Panc1 (cell line): ENCODE data around the gene NYAP1. TPM values are rescaled to one million over a fixed set of nuclear protein-coding genes. Genes with fewer than 3 reads are reported as not detected.
"Not testable (repeated sequence)": the region's sequence is repeated elsewhere in the genome, so short reads cannot be mapped to it uniquely, and the experiment has no call there.

Source experiments
- ATAC-seq: fragments of 200-7000 bp; cut with Tn5 transposase; 2 replicates; pipeline ENCODE4 v1.9.1; 2020; ENCODE audit warnings: mild to moderate bottlenecking, moderate library complexity
- BruUV-seq: library from RNA; stranded (reverse); fragments of 400-500 nt; replicated peaks from 2 replicates; lab custom pipeline; 2021; lab: Mats Ljungman, UMichigan
- CTCF ChIA-PET: fragments of 300-600 bp; sonication (Branson Sonifier 250); formaldehyde crosslinking; loops from one replicate; lab custom pipeline; 2022; ENCODE audit warnings: antibody characterized with exemption; lab: Charles Lee
- POLR2A ChIA-PET: fragments of 300-600 bp; sonication (Branson Sonifier 250); formaldehyde crosslinking; loops from one replicate; lab custom pipeline; 2022; ENCODE audit warnings: antibody characterized with exemption; lab: Charles Lee
- DNase-seq: peaks from one replicate; pipeline ENCODE4 v3.0.0-alpha.2; 2010; ENCODE audit warnings: low read depth, low spot score
- H3K27ac ChIP-seq: 2 replicates; pipeline ENCODE4 v1.5.1; 2011; ENCODE audit warnings: mild to moderate bottlenecking, low read length, inconsistent platforms
- H3K27me3 ChIP-seq: fragments of 200-500 bp; sonication (Bioruptor generic); 2 replicates; pipeline ENCODE4 v1.6.0; 2014; ENCODE audit warnings: low read length, inconsistent platforms; ENCODE audit not compliant: control insufficient read depth, insufficient read depth
- H3K36me3 ChIP-seq: fragments of 200-500 bp; sonication (Bioruptor generic); 2 replicates; pipeline ENCODE4 v1.5.1; 2014; ENCODE audit warnings: inconsistent platforms, mild to moderate bottlenecking, low read length, moderate library complexity; ENCODE audit not compliant: control insufficient read depth, insufficient read depth
- H3K4me1 ChIP-seq: 2 replicates; pipeline ENCODE4 v1.5.1; 2011; ENCODE audit warnings: inconsistent platforms, mild to moderate bottlenecking, low read length, moderate library complexity; ENCODE audit not compliant: control insufficient read depth, insufficient read depth
- H3K4me3 ChIP-seq, 2 experiments: 2 replicates each; pipeline ENCODE4 v1.5.1; 2011 to 2012; ENCODE audit warnings: low read depth in 2 of 2, low read length in 2 of 2, mild to moderate bottlenecking in 2 of 2, inconsistent platforms in 1 of 2, moderate library complexity in 1 of 2
- H3K9me3 ChIP-seq: fragments of 200-500 bp; sonication (Bioruptor generic); 2 replicates; pipeline ENCODE4 v1.5.1; 2014; ENCODE audit warnings: low read depth, mild to moderate bottlenecking, inconsistent platforms, low read length, moderate library complexity; ENCODE audit not compliant: control insufficient read depth, insufficient read depth
- CTCF ChIP-seq: fragments of 450-650 bp; IDR thresholded peaks from 2 replicates; pipeline ENCODE4 v1.5.1; 2017; ENCODE audit warnings: mild to moderate bottlenecking
- POLR2AphosphoS5 ChIP-seq: IDR thresholded peaks from 2 replicates; pipeline ENCODE4 v1.6.1; 2012; ENCODE audit warnings: mild to moderate bottlenecking, low read depth, low read length, moderate library complexity
- REST ChIP-seq, 2 experiments: IDR thresholded peaks; 2 replicates each; pipeline ENCODE4 v1.6.1; 2011 to 2012; ENCODE audit warnings: low read depth in 2 of 2, control low read depth in 1 of 2, low read length in 1 of 2, mild to moderate bottlenecking in 1 of 2, moderate library complexity in 1 of 2; ENCODE audit not compliant: insufficient read depth in 1 of 2
- SIN3A ChIP-seq: IDR thresholded peaks from 2 replicates; pipeline ENCODE4 v1.6.1; 2012; ENCODE audit warnings: low read depth, mild to moderate bottlenecking, low read length, moderate library complexity, borderline replicate concordance; ENCODE audit not compliant: insufficient read depth
- TCF7L2 ChIP-seq: IDR thresholded peaks from 2 replicates; pipeline ENCODE4 v1.6.1; 2011; ENCODE audit warnings: mild to moderate bottlenecking, low read depth, low read length, inconsistent platforms
- in situ Hi-C: cut with HindIII; loops from 2 replicates; pipeline ENCODE4 v1.10.0; 2016; ENCODE audit warnings: low sequenced_read_pairs, low pct_unique_long_range_greater_than_20kb
- intact Hi-C: fragments of 100-400 bp; cut with micrococcal nuclease; formaldehyde crosslinking; loops from one replicate; pipeline ENCODE4 v1.10.0; 2022; ENCODE audit not compliant: unreplicated experiment
- total RNA-seq: library from RNA; stranded (reverse); gene quantifications from one replicate; pipeline ENCODE4 v1.2.1, GENCODE V29; 2021; ENCODE audit not compliant: unreplicated experiment

NYAP1 gene
- total RNA-seq, 1 experiment from 2014 or later = 4.0 TPM

GRCh38 chr7:100449190-100449795 is 34.4 kb upstream of the NYAP1 start:
- TF ChIP-seq SIN3A = no peak
- no peak for TF ChIP-seq CTCF
- no peak for TF ChIP-seq POLR2AphosphoS5
- no peak for TF ChIP-seq TCF7L2
- no peak for TF ChIP-seq REST (IDR thresholded peaks at IDR 0.05; ENCODE audit: insufficient read depth in 1 of 2, low read depth in 2 of 2, low read length in 1 of 2)
- H3K9me3 ChIP-seq = no peaks in the 10 kb centered on the region
- CTCF ChIA-PET = interaction anchor here (0.7 kb wide), 1 partner anchor 41 kb away, joined by 3 read pairs; no protein-coding TSS in a partner anchor

GRCh38 chr7:100452513-100452912 is 31.2 kb upstream of the NYAP1 start:
- no peaks in the 10 kb centered on the region for H3K36me3 ChIP-seq
- in situ Hi-C loops = no loop called here
- no peak for TF ChIP-seq TCF7L2
- TF ChIP-seq POLR2AphosphoS5 = no peak
- no peak for TF ChIP-seq REST (IDR thresholded peaks at IDR 0.05; ENCODE audit: insufficient read depth in 1 of 2, low read depth in 2 of 2, low read length in 1 of 2)
- no peak for TF ChIP-seq SIN3A
- TF ChIP-seq CTCF = no peak
- no peaks in the 10 kb centered on the region for H3K4me1 ChIP-seq
- ATAC-seq (no peak), DNase-seq (no peak)
- H3K27ac ChIP-seq = no peak overlapping the region
- ChIA-PET POLR2A (no interaction called here), CTCF (no interaction called here)
- intact Hi-C loops = no loop called here
- no peak overlapping the region for H3K4me3 ChIP-seq
- no peaks in the 10 kb centered on the region for H3K27me3 ChIP-seq
- no TSS peak for BruUV-seq
- no peaks in the 10 kb centered on the region for H3K9me3 ChIP-seq

More at GRCh38 chr7:100449190-100449795, 34.4 kb upstream of the NYAP1 start:
- intact Hi-C loops (no loop called here), in situ Hi-C loops (no loop called here)
- Histone ChIP-seq H3K36me3 (no peaks in the 10 kb centered on the region), H3K4me3 (no peak overlapping the region), H3K27me3 (no peaks in the 10 kb centered on the region), H3K27ac (no peak overlapping the region), H3K4me1 (no peaks in the 10 kb centered on the region)
- no peak for ATAC-seq
- no peak for DNase-seq
- BruUV-seq = no TSS peak
- POLR2A ChIA-PET = no interaction called here

- ChIA-PET CTCF (interaction anchor here (0.6 kb wide), 1 partner anchor 68 kb away, joined by 4 read pairs; no protein-coding TSS in a partner anchor), POLR2A (interaction anchor here (0.6 kb wide), 1 partner anchor 408 kb away, joined by 3 read pairs; no protein-coding TSS in a partner anchor)
- H3K27ac ChIP-seq, intact Hi-C loops, H3K4me3 ChIP-seq, H3K9me3 ChIP-seq, BruUV-seq, DNase-seq, ATAC-seq, H3K4me1 ChIP-seq, in situ Hi-C loops, H3K36me3 ChIP-seq, H3K27me3 ChIP-seq: not testable (repeated sequence)
Measured at GRCh38 chr7:100453854-100454253, 29.9 kb upstream of the NYAP1 start.
